GM12878 (cell line): Measurements from ENCODE around the gene SBF1. TPM values are rescaled to one million over a fixed set of nuclear protein-coding genes. Genes with fewer than 3 reads are reported as not detected.

Source experiments
- ATAC-seq: fragments of 200-7000 bp; cut with Tn5 transposase; 3 replicates; pipeline ENCODE4 v1.9.1; 2020; ENCODE audit warnings: mild to moderate bottlenecking, moderate library complexity
- BruUV-seq: library from RNA; stranded (reverse); fragments of 400-500 nt; replicated peaks from 2 replicates; lab custom pipeline; 2021; lab: Mats Ljungman, UMichigan
- CTCF ChIA-PET: fragments of 300-600 bp; sonication (Branson Sonifier 250); formaldehyde crosslinking; extraction: SDS; loops from one replicate; lab custom pipeline; 2021; ENCODE audit warnings: inconsistent platforms; lab: Yijun Ruan, JAX
- POLR2A ChIA-PET: fragments of 350-600 bp; formaldehyde crosslinking; extraction: SDS; loops from one replicate; lab custom pipeline; 2021; ENCODE audit warnings: inconsistent platforms; lab: Charles Lee
- RAD21 ChIA-PET: fragments of 300-600 bp; sonication (Branson Sonifier 250); formaldehyde crosslinking; loops from one replicate; lab custom pipeline; 2023; ENCODE audit warnings: antibody characterized with exemption; ENCODE audit not compliant: unreplicated experiment; lab: Charles Lee
- SMC1A ChIA-PET: fragments of 300-600 bp; sonication (Branson Sonifier 250); formaldehyde crosslinking; loops from one replicate; lab custom pipeline; 2023; ENCODE audit not compliant: unreplicated experiment, uncharacterized antibody; lab: Charles Lee
- DNase-seq: peaks from one replicate; pipeline ENCODE4 v3.0.0-alpha.2; 2011; ENCODE audit warnings: low read depth, low spot score
- FAIRE-seq: peaks from 3 replicates; lab custom pipeline; 2011; peaks lifted over from hg19 to GRCh38; lab: Jason Lieb, UNC
- H2AFZ ChIP-seq: 2 replicates; pipeline ENCODE4 v1.6.0; 2011; ENCODE audit warnings: low read depth, low read length, control low read depth; ENCODE audit not compliant: control insufficient read depth
- H3K27ac ChIP-seq: 2 replicates; pipeline ENCODE4 v1.5.1; 2011; ENCODE audit warnings: control low read depth; ENCODE audit not compliant: control insufficient read depth, insufficient read depth
- H3K27me3 ChIP-seq, 2 experiments: replicated peaks in 1 of 2; 2 replicates each; pipeline versions ENCODE4 v1.6.0 to v1.6.1; 2011; ENCODE audit warnings: low read length in 1 of 2; ENCODE audit not compliant: control insufficient read depth in 2 of 2, insufficient read depth in 2 of 2
- H3K36me3 ChIP-seq, 2 experiments: 2 replicates each; pipeline ENCODE4 v1.5.1; 2011; ENCODE audit warnings: low read length in 1 of 2; ENCODE audit not compliant: control insufficient read depth in 2 of 2, insufficient read depth in 2 of 2
- H3K4me1 ChIP-seq: 2 replicates; pipeline ENCODE4 v1.6.1; 2011; ENCODE audit warnings: mild to moderate bottlenecking, low read length, moderate library complexity, mixed read lengths; ENCODE audit not compliant: control insufficient read depth, insufficient read depth
- H3K4me2 ChIP-seq: 2 replicates; pipeline ENCODE4 v1.6.0; 2011; ENCODE audit warnings: control low read depth; ENCODE audit not compliant: control insufficient read depth, insufficient read depth
- H3K4me3 ChIP-seq: fragments of 200-600 bp; sonication (generic); 2 replicates; pipeline ENCODE4 v1.5.1; 2016
- H3K79me2 ChIP-seq: 2 replicates; pipeline ENCODE4 v1.6.0; 2011; ENCODE audit warnings: low read length; ENCODE audit not compliant: control insufficient read depth, insufficient read depth
- H3K9ac ChIP-seq: 2 replicates; pipeline ENCODE4 v1.8.0; 2011; ENCODE audit warnings: low read length, control low read depth, mixed read lengths; ENCODE audit not compliant: control insufficient read depth, insufficient read depth
- H3K9me3 ChIP-seq: replicated peaks from 3 replicates; pipeline ENCODE4 v1.5.1; 2011; ENCODE audit warnings: mild to moderate bottlenecking, low read length; ENCODE audit not compliant: control insufficient read depth, insufficient read depth
- H4K20me1 ChIP-seq: 2 replicates; pipeline ENCODE4 v1.6.0; 2011; ENCODE audit not compliant: control insufficient read depth, insufficient read depth
- BHLHE40 ChIP-seq, 2 experiments: fragments of 450-650 bp in 1 of 2; IDR thresholded peaks; 2 replicates each; pipeline ENCODE4 v1.6.1; 2011 to 2017; ENCODE audit warnings: low read depth in 2 of 2, borderline replicate concordance in 1 of 2, improper control_type of control experiment in 1 of 2, low read length in 1 of 2, mild to moderate bottlenecking in 1 of 2
- CHD4 ChIP-seq: fragments of 200-600 bp; sonication (generic); IDR thresholded peaks from 2 replicates; pipeline ENCODE4 v1.6.1; 2016; ENCODE audit warnings: mild to moderate bottlenecking
- EP300 ChIP-seq, 2 experiments: fragments of 150-350 bp in 1 of 2; IDR thresholded peaks; 2 replicates each; pipeline ENCODE4 v1.6.1; 2011 to 2012; ENCODE audit warnings: low read depth in 2 of 2, low read length in 2 of 2, borderline replicate concordance in 1 of 2, improper control_type of control experiment in 1 of 2, inconsistent platforms in 1 of 2; ENCODE audit not compliant: control insufficient read depth in 1 of 2
- MEF2B ChIP-seq: fragments of 450-650 bp; IDR thresholded peaks from 2 replicates; pipeline ENCODE4 v1.6.1; 2018; ENCODE audit warnings: mild to moderate bottlenecking, moderate library complexity; ENCODE audit not compliant: partially characterized antibody, poor library complexity, severe bottlenecking
- MYB ChIP-seq: fragments of 150-350 bp; IDR thresholded peaks from 2 replicates; pipeline ENCODE4 v1.6.1; 2014; ENCODE audit warnings: mild to moderate bottlenecking, low read depth, low read length, borderline replicate concordance
- RAD51 ChIP-seq: fragments of 450-650 bp; IDR thresholded peaks from 2 replicates; pipeline ENCODE4 v1.6.1; 2016; ENCODE audit warnings: moderate library complexity, mild to moderate bottlenecking, inconsistent platforms
- RB1 ChIP-seq: fragments of 450-650 bp; formaldehyde crosslinking; IDR thresholded peaks from 2 replicates; pipeline ENCODE4 v1.6.1; 2017; ENCODE audit warnings: mild to moderate bottlenecking, borderline replicate concordance
- RFX5 ChIP-seq: IDR thresholded peaks from 2 replicates; pipeline ENCODE4 v1.6.1; 2011; ENCODE audit warnings: low read depth, low read length, improper control_type of control experiment
- SIN3A ChIP-seq: IDR thresholded peaks from 2 replicates; pipeline ENCODE4 v1.6.1; 2012; ENCODE audit warnings: low read depth, low read length, improper control_type of control experiment
- WGBS: methylation state at CpG from one replicate; pipeline ENCODE4 v1.1.6; 2016; ENCODE audit warnings: low lambda C conversion rate; ENCODE audit not compliant: insufficient replicate concordance, insufficient coverage; ENCODE audit errors: missing lambda C conversion rate; 5-methylcytosine and 5-hydroxymethylcytosine counted together
- in situ Hi-C: fragments of 300-500 bp; cut with MboI; formaldehyde crosslinking; loops from 9 replicates; pipeline ENCODE4 v1.14.3; 2018; ENCODE audit warnings: mixed read lengths
- intact Hi-C: fragments of 100-400 bp; cut with micrococcal nuclease; formaldehyde crosslinking; loops from one replicate; pipeline ENCODE4 v1.14.2; 2022; ENCODE audit not compliant: unreplicated experiment
- polyA plus RNA-seq, 11 experiments: library from polyadenylated mRNA; depleted of rRNA in 4 of 11; unstranded in 6 of 11; stranded (reverse) in 5 of 11; fragments of >200 nt; fragmentation: Nextera tagmentation in 4 of 11; fragmentation: Illumina TruSeq in 1 of 11; extraction: Ambion mirVana in 4 of 11; extraction: Trizol in 1 of 11; gene quantifications; 1 replicate in 1 of 11; 2 replicates in 10 of 11; pipeline versions ENCODE4 v1.2.1 to v1.2.3, GENCODE V29; 2011 to 2016; ENCODE audit warnings: inconsistent platforms in 2 of 11, missing spikeins in 2 of 11, low read depth in 1 of 11
- total RNA-seq, 4 experiments: library from RNA; depleted of rRNA in 3 of 4; stranded (reverse); fragments of >200 nt in 3 of 4; fragmentation: Illumina TruSeq in 1 of 4; extraction: Trizol in 1 of 4; gene quantifications; 2 replicates each; pipeline versions ENCODE4 v1.2.1 to v1.2.3, GENCODE V29; 2013 to 2021

SBF1 gene
- total and polyA plus RNA-seq, 10 of the 15 experiments (the other 5 are each of a cell fraction or from before 2014, with no cell fraction given) = 0.23 to 95.0 (median 17.8) TPM

GRCh38 chr22:50485221-50486131 is 10.6 kb upstream of the SBF1 start:
- Histone ChIP-seq H3K4me1 (no peaks in the 10 kb centered on the region), H3K27ac (no peak overlapping the region), H3K79me2 (no peaks in the 10 kb centered on the region), H3K4me2 (no peak overlapping the region), H3K4me3 (no peak overlapping the region), H3K36me3 (no peaks in the 10 kb centered on the region), H3K9ac (no peak overlapping the region), H3K27me3 (peaks cover 0 to 3% of the 10 kb centered on the region in 2 experiments; a peak in 2 of 4 replicates), H2AFZ (no peak overlapping the region), H3K9me3 (no peaks in the 10 kb centered on the region), H4K20me1 (no peaks in the 10 kb centered on the region)
- no peak for ATAC-seq
- ChIA-PET RAD21 (interaction anchor here (0.6 to 1.7 kb wide), 2 partner anchors 13 to 226 kb away, joined by 3 to 5 read pairs; no protein-coding TSS in a partner anchor), CTCF (interaction anchor here (0.6 to 4.1 kb wide), 4 partner anchors 12 to 197 kb away, joined by 3 to 29 read pairs (median 6); partner anchors contain the start of gene SCO2), SMC1A (no interaction called here), POLR2A (interaction anchor here (1.3 kb wide), 1 partner anchor 17 kb away, joined by 3 read pairs; no protein-coding TSS in a partner anchor)
- no peak for FAIRE-seq
- in situ Hi-C loops = no loop called here
- 42% methylated on average over 26 of the region's 29 CpGs for WGBS
- no TSS peak for BruUV-seq
- DNase-seq = no peak
- intact Hi-C loops = no loop called here
- TF ChIP-seq SIN3A (no peak), RFX5 (no peak), MEF2B (no peak), BHLHE40 (IDR thresholded peaks at IDR 0.05; ENCODE audit: borderline replicate concordance in 1 of 2, low read depth in 2 of 2, low read length in 1 of 2) (peak in 1 of 2 experiments; percentile 76; a peak in 2 of 4 replicates), RB1 (no peak), EP300 (IDR thresholded peaks at IDR 0.05; ENCODE audit: borderline replicate concordance in 1 of 2, control insufficient read depth in 1 of 2, low read depth in 2 of 2, low read length in 2 of 2) (no peak), MYB (no peak), RAD51 (peak; percentile 37; the same call in 1 of the 2 replicates), CHD4 (no peak)
